ENCODE results near the gene ZFYVE9.
A peak's percentile ranks its signal among the peaks of the same experiment; 100 is the strongest.

ZFYVE9 gene

DNA sequence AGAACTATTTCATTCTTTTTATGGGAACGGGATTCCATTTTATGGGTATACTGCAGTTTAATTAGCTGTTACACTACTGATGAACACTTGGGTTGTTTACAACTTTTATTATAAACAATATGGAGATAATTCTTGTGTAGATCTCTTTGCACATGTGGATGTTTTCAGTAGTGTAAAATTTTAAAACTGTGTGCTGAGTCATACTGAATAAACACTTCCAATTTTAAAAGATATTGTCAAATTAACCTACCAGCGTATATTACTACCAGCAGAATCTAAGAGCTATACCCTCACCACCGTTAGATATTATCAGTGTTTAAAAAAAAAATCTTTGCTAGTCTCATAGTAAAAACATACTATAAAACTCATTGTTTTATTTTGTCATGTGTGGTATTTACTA lies 118.0 kb downstream of the ZFYVE9 start:
- DNase-seq: no peak

DNA sequence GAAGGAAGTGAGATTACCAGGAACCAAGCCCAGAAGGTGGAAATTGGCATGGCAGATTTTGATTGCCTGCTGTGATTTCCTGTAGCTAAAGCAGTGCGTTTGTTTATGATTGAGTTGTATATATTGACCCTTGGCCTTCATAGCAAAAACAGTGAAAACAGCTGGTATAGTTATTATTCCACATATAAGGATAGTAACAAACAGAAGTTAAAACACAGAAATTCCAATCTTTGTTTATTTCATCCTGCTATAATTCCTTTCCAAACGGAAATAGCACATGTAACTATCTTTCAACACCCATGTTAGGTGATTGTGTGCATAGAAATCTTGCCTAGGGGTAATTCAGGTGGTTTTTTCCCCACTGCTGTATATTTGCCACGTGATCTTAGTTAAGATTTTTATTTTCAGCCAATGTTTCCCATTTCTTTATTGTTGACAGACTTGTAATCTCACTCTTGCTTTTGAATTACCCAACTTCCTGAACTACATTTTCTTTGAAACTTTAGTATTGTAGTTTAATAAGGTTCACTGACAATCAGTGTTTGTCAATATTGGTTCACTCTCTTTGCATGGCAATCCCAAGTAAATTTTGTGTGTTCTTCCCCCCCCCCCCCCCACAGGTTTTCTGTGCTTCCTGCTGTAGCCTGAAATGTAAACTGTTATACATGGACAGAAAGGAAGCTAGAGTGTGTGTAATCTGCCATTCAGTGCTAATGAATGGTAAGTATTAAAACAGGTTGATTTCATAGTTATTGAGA lies 121.4 kb downstream of the ZFYVE9 start:
- no peak for DNase-seq

DNA sequence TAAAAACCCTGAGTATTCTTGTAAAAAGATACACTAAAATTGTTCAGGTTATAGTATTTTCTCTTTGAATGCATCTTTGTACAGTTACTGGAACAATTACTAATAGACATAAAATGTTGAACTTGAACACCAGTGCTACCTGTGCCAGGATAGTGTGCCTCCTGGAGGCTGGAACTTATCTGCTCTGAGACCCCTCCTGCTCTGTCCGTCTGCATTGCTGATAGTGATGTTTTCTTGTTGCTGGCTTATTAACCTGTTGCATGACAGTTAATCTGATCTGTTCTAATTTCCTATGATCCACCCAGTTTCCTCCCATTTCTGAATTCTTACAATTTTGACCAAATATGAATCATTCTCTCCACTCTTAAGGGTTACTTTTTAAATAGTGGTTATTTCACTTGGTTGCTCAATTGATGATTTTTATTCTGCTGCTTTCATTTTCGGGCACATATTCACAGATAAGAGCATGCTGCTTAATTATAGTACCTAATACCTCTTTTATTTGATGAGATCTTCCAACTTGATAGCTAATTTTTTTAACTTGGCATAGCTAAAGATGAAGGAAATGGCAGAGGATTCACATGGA lies 122.7 kb downstream of the ZFYVE9 start:
- no peak for DNase-seq

DNA sequence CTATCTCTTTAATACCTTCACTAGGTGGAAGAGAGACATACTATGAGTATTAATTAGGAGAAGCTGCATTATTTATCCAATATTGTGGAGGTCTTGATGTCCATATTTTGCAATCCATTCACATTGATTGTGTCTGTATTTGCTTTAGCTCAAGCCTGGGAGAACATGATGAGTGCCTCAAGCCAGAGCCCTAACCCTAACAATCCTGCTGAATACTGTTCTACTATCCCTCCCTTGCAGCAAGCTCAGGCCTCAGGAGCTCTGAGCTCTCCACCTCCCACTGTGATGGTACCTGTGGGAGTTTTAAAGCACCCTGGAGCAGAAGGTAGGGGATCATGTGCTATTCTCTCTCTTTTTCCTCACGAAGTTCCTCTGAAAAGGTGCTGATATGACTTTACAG lies 124.6 kb downstream of the ZFYVE9 start:
- DNase-seq: no peak

DNA sequence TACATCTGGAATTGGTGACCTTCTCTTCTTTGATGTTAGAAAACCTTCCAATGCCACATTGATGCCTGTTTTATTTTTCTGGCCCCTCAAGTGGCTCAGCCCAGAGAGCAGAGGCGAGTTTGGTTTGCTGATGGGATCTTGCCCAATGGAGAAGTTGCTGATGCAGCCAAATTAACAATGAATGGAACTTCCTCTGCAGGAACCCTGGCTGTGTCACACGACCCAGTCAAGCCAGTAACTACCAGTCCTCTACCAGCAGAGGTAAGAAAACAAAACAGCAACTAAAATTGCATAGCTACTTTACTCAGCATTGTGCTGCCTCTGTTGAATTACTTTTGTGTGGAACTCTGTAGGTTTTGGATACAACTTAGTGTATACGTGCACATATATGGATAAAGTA lies 126.5 kb downstream of the ZFYVE9 start:
- no peak for DNase-seq

DNA sequence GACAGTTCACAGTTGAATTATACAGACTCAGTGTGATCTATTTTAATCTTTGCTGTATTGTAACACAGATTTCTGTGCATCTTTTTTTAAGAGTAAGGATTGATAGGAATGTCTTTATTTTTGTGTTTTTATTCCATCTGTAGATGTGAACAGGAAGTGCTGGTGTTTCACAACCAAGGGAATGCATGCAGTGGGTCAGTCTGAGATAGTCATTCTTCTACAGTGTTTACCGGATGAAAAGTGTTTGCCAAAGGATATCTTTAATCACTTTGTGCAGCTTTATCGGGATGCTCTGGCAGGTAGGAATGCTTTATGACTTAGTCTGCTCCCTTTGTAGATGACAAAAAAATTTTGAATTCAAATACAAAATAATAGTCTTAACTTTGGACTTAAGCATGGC lies 139.6 kb downstream of the ZFYVE9 start:
- peak; percentile 21 for DNase-seq

DNA sequence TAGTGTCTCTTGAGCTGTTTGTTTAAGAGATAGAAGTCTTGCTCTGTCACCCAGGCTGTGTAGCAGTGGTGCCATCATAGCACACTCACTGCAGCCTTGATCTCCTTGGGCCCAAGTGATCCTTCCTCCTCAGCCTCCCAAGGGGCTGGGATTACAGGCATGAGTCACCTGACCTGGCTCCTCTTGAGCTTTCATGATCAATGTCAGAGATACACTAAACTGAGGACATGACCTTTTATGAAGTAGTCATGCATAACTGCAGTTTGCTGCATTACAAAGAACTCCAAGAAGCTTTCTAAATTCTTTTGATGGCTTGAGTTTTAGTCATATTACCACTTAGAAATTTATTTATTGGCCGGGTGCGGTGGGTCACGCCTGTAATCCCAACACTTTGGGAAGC lies 146.4 kb downstream of the ZFYVE9 start:
- DNase-seq: peak; percentile 56

DNA sequence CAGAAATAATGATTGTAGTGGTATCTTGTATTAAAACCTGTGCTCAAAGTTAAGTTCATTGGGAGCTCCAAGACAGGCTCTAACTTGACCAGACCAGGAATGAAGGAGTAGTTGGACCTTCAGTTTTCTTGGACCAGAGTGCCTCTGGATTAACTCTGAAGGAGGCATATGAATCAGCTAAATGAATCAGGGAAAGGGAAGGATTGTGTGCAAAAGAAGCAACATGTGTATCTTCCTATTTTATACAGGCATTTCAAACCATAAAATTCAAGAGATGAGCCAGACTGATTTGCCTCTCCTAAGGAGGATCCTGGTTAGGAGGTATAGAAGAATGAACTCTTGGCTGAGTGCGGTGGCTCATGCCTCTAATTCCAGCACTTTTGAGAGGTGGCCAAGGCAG lies 152.7 kb downstream of the ZFYVE9 start:
- no peak for DNase-seq

DNA sequence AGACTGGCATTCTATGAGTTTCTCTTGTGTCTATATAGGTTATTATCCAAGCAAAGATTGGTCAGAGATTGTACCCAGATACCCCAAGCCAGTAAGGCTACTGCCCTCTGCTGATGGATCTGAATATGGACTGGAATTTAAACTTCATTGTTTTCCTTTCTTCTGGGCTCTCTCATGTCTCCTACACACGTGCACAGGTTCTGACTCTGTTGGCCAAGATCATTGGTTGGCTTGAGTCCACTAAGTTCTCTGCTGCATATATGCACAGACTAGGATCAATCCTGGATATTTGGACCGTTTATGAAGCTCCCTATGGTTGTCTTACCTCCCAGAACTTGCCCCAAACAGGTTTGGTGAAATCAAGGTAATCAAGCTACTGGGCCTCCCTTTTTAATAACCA lies 154.5 kb downstream of the ZFYVE9 start:
- DNase-seq: peak; percentile 58

DNA sequence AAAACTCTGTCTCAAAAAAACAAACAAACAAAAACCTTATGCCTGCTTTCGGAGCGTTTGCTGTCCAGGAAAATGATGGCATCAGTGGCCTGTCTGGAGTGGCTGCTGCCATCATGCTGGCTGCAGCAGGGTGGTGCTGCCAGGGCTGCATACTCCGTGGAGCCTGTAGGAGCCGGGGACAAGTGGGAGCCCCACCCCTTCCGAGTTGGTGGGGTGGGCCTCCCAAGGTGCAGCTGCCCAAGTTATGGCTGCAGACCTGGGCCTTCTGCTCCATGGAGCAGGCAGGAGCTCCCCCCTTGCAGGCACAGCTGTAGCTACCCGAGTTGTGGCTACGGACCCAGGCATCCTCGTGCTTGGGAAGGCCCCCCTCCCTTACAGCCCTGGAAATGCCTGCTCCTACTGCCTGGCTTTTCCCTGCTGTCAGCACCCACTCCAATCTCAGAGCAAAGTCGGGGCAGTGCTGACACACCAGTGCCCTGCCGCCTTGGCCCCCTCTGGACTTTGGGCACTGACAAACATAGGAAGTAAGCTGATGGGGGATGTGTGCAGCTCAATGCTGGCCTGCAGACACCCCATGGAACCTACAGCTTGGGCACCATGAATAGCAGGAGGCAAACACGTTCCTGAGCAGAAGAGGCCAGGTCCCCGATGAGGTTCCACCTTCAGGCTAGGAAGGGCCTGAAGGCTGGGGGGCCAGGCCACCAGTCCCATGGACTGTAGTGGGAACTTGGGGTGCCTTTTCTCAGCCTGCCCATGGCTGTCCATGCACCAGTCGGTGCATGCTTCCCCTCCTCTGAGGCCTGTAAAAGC lies 163.7 kb downstream of the ZFYVE9 start:
- no peak for DNase-seq

DNA sequence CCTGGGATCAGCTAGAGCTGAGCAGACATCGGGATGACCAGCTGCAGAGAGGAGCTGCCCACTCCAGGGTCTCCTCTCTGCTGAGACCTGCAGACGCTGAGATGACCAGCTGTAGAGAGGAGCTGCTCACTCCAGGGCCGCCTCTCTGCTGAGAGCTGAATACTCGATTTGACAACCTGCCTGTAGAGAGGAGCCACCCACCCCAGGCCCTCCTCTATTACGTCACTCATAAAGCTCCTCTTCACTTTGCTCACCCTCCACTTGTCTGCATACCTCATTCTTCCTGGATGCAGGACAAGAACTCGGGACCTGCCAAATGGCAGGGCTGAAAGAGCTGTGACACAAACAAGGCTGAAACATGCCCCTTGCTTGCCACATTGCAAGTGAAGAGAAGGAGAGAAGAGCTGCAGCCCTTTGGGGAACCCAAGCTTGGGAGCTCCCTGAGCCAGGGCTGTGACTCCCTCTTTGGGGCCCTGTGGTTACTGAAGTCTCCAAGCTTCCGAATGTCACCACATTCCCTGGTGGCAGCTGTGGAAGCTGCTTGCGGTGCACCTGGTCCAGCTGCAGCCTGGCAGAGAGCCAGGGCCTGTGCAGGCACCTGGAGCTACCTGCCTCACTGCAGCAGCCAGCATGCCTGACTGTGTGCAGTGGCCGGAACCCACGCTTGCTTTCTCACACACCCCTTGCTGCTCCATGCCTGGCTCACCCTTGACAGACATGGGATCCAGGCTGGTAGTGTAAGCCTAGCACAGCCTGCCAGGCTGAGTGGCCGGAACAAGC lies 164.5 kb downstream of the ZFYVE9 start:
- no peak for DNase-seq

DNA sequence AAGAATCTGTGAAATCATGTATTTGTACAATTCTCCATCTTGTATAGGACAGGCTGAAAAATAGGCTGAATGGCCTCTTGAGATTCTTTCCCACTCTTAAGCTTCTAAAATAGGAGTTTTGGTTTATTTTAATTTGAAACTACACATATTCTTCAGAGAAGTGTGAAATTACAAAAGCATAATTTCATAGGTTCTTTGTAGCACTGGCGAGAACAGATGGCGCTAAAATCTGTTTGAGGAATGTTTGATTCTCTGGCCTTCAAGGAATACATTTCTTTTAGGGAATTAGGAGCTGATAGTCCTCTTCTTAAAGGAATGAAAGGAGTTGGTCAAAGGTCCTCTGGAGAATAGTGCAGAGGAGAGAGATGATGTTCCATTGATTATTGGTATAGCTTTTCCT lies 179.2 kb downstream of the ZFYVE9 start:
- no peak for DNase-seq

DNA sequence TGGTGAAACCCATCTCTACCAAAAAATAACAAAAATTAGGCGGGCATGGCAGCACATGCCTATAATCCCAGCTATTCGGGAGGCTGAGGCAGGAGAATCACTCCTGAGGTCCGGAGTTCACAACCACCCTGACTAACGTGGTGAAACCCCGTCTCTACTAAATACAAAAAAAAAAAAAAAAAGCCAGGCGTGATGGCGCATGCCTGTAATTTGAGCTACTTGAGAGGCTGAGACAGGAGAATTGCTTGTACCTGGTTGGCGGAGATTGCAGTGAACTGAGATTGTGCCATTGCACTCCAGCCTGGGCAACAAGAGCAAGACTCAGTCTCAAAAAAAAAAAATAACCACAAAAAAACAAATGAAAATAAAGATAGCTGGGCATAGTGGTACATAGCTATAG lies 181.8 kb downstream of the ZFYVE9 start:
- DNase-seq: no peak

DNA sequence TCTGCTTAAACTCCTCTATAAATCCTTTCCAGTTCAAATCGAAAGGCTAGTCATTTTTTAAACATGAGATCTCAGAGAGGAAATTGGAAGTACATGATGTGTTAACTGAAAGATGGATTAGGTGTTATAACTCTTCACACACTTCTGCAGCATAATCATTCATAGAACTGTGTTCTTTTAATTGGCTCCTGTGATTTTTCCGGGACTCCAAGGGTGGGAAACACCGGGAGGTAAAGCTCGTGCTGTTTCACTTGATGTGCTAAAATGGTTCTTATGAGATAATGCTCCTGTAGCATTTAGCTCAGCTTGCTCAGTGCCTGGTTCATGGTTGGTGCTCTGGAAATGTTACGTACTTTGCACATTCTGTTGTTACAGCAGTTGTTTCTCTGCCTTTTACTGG lies 183.9 kb downstream of the ZFYVE9 start:
- DNase-seq: no peak

DNA sequence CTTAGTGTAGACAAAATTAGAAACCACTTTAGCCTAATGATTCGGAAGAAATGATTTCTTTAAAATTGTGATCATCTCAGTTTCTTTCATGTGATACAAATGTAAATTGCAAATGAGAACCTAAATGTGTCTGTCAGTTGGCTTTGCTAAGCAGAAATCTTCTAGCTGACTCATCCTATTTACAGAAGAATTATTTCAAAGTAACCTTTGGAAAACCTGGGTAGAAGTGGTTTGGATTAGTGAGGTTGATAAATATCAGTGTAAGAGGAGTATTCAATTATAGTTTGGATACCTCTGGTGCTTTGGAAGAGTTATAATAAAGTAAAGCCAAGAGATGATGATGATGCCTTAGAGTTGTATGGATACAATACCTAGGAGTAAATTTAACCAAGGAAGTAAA lies 186.7 kb downstream of the ZFYVE9 start:
- DNase-seq: no peak

DNA sequence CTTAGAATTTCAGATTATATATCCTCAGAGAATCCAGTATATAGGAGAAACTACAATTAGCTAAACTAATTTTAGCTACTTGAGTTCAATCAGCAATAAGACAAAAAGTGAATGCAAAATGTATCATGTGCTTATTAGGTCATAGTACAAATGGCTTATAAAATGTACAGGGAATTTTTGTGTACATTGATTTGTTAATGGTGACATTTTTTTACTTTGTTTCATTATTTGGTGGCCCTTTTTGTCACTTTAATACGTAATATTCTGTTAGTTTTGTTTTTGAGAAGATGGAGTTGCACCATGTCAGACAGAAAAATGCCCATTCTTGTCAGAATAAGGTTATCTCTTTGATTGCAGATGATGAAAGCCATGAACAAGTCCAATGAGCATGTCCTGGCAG lies 190.5 kb downstream of the ZFYVE9 start:
- DNase-seq: no peak

DNA sequence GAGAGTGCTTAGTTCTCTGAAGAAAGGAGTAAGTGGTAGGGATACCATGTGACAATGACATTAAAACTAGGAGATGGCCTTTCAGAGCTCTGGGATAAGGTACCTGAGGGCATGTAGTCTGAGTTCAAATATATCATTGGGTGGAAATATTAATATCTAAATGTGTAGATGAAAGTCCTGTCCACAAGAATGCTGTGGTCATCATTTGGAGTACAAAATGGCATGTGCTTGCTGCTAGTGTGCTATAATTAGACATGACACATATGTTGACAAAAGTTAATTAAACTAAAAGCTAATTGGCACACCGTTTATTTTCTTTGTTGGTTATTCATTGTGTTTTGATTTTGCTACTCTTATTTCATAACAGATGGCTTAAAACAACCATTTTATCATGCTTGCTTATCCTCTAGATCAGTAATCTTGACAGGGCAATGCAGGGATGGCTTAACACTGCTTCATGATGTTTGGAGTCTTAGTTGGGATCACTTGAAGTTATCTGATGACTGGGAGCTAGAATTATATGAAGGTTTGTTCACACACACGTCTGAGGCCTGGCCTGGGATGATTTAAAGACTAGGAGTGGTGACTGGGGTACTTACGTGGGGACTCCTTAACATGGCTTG lies 193.1 kb downstream of the ZFYVE9 start:
- DNase-seq: no peak

DNA sequence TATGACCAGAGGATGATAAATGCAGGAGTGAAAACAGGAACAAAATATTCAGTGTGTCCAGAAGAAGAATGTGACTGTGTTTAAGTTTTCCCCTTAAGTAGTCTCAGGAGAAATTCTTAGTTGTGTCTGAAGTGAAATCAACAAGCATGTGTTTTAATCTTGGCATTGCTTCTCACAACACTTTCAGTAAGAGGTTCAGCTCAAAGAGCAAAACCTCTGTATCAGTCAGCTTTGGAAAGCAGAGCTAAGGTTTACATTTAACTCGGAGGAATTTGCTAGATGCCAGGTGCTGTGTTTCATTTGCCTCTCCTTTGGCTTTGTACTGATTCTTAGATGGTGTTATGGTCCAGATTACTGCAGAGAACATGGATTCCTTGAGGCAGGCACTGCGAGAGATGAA lies 195.6 kb downstream of the ZFYVE9 start:
- DNase-seq: no peak

DNA sequence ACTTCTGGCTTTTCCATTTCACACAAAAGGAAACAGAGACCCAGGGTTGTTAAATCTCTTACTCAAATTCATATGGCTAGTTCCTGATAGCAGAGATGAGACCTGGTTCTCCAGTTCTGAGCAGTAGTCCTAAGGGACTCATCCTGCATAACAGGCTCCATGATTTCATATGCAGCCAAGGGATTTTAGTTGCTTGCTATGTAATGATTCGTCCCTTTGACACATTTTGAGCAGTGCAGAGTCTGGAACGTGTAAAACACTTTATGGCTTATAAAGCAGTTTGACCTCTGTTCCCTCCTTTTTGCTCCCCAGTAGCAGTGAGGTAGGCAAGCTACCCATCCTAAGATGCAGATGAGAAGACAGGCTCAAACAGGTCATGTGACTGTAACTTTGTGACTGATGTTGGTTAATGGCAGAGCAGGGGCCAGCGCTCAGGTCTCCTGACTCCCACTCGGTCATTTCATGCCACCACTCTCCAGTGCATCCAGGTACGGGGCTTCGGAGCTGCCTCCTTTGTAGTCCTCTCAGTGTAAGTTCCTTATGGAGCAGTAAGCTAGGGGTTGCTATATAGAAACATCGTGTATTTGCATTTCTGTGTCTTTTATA lies 199.9 kb downstream of the ZFYVE9 start:
- no peak for DNase-seq

DNA sequence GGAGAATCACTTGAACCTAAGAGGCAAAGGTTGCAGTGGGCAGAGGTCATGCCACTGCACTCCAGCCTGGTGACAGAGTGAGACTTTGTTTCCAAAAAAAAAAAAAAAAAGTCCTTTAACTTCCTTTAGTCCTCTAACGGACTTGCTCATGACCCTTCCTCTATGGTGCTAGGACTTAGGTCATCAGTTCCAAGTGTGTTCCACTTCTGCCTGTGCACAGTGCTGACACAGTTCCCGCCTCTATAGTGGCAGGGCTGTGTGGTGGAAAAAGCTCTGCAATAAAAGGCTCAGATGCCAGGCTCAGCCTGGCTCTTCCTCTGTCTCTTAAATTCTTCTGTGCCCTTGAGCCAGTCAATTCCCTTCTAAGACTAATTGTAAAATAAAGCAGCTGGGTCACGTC lies 202.1 kb downstream of the ZFYVE9 start:
- no peak for DNase-seq

DNA sequence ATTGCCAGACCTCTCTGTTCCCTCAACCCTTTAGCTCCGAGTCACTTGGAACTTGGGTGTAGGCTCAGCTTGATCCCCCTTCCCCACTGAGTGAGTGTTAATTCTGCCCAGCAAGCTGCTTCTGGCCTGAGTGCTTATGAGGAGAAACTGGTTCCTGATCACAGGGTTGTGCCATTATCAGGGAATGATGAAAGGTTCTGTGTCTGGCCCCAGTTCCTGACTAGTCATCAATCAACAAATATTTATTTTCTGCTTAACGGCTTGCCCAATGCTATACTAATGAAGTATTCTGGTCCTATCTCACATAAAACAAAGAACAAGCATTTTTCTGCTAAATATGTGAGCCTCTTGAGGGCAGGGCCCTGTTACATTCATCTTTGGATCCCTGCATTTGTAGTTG lies 203.4 kb downstream of the ZFYVE9 start:
- no peak for DNase-seq

DNA sequence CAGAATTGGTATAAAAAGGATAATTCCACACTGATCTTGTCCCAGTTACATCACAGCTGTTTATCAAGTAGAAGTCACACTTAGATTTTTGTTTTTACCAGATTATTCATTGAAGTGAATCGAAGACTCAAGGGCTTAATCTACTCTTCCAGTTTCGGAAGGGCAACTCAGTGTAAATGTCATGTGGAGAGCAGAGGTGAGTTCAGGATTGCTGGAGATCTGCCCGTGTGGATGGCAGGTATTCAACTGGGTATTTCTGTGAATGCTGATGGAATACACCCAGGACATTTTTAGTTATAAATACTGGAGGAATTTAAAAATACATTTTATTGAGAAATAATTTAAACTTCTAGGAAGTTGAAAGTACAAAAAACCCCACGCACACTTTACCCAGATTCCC lies 204.8 kb downstream of the ZFYVE9 start:
- no peak for DNase-seq

All from fibroblast of skin of scalp (primary cell).